Type B pancreatic cell (in vitro differentiated cells): ENCODE data around the gene MTMR3. TPM values are rescaled to one million over a fixed set of nuclear protein-coding genes. Genes with fewer than 3 reads are reported as not detected.
A peak's percentile ranks its signal among the peaks of the same experiment; 100 is the strongest.

ENCODE experiments used
- DNase-seq: peaks from one replicate; pipeline ENCODE4 v3.0.0; 2021; ENCODE audit warnings: mixed read lengths; ENCODE audit not compliant: unreplicated experiment; ENCODE audit errors: extremely low spot score
- H3K27ac Mint-ChIP-seq: 2 replicates; pipeline ENCODE4 v1.8.0; 2021; ENCODE audit warnings: mild to moderate bottlenecking, mixed read lengths
- H3K27me3 Mint-ChIP-seq: 2 replicates; pipeline ENCODE4 v1.8.0; 2021; ENCODE audit warnings: mixed read lengths
- H3K36me3 Mint-ChIP-seq: 2 replicates; pipeline ENCODE4 v1.8.0; 2021; ENCODE audit warnings: mixed read lengths
- H3K4me1 Mint-ChIP-seq: one replicate; pipeline ENCODE4 v1.8.0; 2021; ENCODE audit warnings: mixed read lengths; ENCODE audit not compliant: unreplicated experiment
- H3K4me3 Mint-ChIP-seq: 2 replicates; pipeline ENCODE4 v1.8.0; 2021; ENCODE audit warnings: mild to moderate bottlenecking, mixed read lengths
- H3K9me3 Mint-ChIP-seq: 2 replicates; pipeline ENCODE4 v1.8.0; 2021; ENCODE audit warnings: mixed read lengths
- CTCF ChIP-seq: fragments of 200-600 bp; sonication (generic); conservative IDR thresholded peaks from 2 replicates; pipeline ENCODE4 v1.5.0; 2021; ENCODE audit warnings: antibody characterized with exemption, mild to moderate bottlenecking
- total RNA-seq: library from RNA; stranded (reverse); gene quantifications from 2 replicates; pipeline ENCODE4 v1.2.1, GENCODE V29; 2021; ENCODE audit warnings: low replicate concordance

The MTMR3 gene
- total RNA-seq, 1 donor from 2014 or later, result 54.3 TPM

- H3K4me3 Mint-ChIP-seq, result no peak overlapping the region
Observed at GRCh38 chr22:29997107-29997506, 114.1 kb downstream of the MTMR3 start.

GRCh38 chr22:29997516-29997915 lies 114.5 kb downstream of the MTMR3 start:
- no peak for DNase-seq
- peaks cover 18% of the 10 kb centered on the region for H3K36me3 Mint-ChIP-seq
- H3K9me3 Mint-ChIP-seq, result no peaks in the 10 kb centered on the region
- TF ChIP-seq CTCF, result no peak
- H3K4me3 Mint-ChIP-seq, result no peak overlapping the region
- H3K4me1 Mint-ChIP-seq, result peaks cover 24% of the 10 kb centered on the region
- H3K27me3 Mint-ChIP-seq, result no peaks in the 10 kb centered on the region
- H3K27ac Mint-ChIP-seq, result peak overlapping the region; percentile 31

More at GRCh38 chr22:29997107-29997506, 114.1 kb downstream of the MTMR3 start:
- Mint-ChIP-seq H3K36me3 (peaks cover 21% of the 10 kb centered on the region), H3K9me3 (no peaks in the 10 kb centered on the region), H3K4me1 (peaks cover 27% of the 10 kb centered on the region), H3K27ac (no peak overlapping the region), H3K27me3 (no peaks in the 10 kb centered on the region)
- DNase-seq, result no peak
- no peak for TF ChIP-seq CTCF

GRCh38 chr22:29998627-29999384 lies 115.8 kb downstream of the MTMR3 start:
- Mint-ChIP-seq H3K4me3 (no peak overlapping the region), H3K4me1 (peaks cover 14% of the 10 kb centered on the region), H3K9me3 (no peaks in the 10 kb centered on the region), H3K27ac (no peak overlapping the region), H3K36me3 (peaks cover 24% of the 10 kb centered on the region), H3K27me3 (no peaks in the 10 kb centered on the region)
- no peak for DNase-seq
- peak; percentile 32 for TF ChIP-seq CTCF

- Mint-ChIP-seq H3K4me3 (no peak overlapping the region), H3K9me3 (no peaks in the 10 kb centered on the region), H3K27ac (no peak overlapping the region), H3K4me1 (peaks cover 5% of the 10 kb centered on the region), H3K27me3 (no peaks in the 10 kb centered on the region), H3K36me3 (peaks cover 24% of the 10 kb centered on the region)
- no peak for DNase-seq
- no peak for TF ChIP-seq CTCF
Observed at GRCh38 chr22:30000566-30000965, 117.6 kb downstream of the MTMR3 start.

GRCh38 chr22:30001459-30001858 lies 118.5 kb downstream of the MTMR3 start:
- no peak for TF ChIP-seq CTCF
- no peak overlapping the region for H3K27ac Mint-ChIP-seq

More at GRCh38 chr22:30001459-30001858, 118.5 kb downstream of the MTMR3 start:
- Mint-ChIP-seq H3K9me3 (no peaks in the 10 kb centered on the region), H3K4me3 (no peak overlapping the region), H3K27me3 (no peaks in the 10 kb centered on the region), H3K36me3 (peaks cover 24% of the 10 kb centered on the region), H3K4me1 (peaks cover 5% of the 10 kb centered on the region)
- no peak for DNase-seq
